BLaER1 (cell line): Measurements from ENCODE around the gene EPDR1.
"Not testable (repeated sequence)": the region's sequence is repeated elsewhere in the genome, so short reads cannot be mapped to it uniquely, and the experiment has no call there.

ENCODE experiments used
- H3K27ac ChIP-seq: shearing (Covaris generic); formaldehyde crosslinking; 2 replicates; pipeline ENCODE4 v1.8.1; 2022
- H3K27me3 ChIP-seq: shearing (Covaris generic); formaldehyde crosslinking; 2 replicates; pipeline ENCODE4 v1.8.1; 2022
- H3K36me3 ChIP-seq: shearing (Covaris generic); formaldehyde crosslinking; 2 replicates; pipeline ENCODE4 v1.8.1; 2022
- H3K4me1 ChIP-seq: shearing (Covaris generic); formaldehyde crosslinking; 2 replicates; pipeline ENCODE4 v1.8.1; 2022
- H3K4me2 ChIP-seq: shearing (Covaris generic); formaldehyde crosslinking; 2 replicates; pipeline ENCODE4 v1.8.1; 2022
- H3K4me3 ChIP-seq: shearing (Covaris generic); formaldehyde crosslinking; 2 replicates; pipeline ENCODE4 v1.8.1; 2022
- H3K9ac ChIP-seq: shearing (Covaris generic); formaldehyde crosslinking; 2 replicates; pipeline ENCODE4 v1.8.1; 2022
- H3K9me3 ChIP-seq: shearing (Covaris generic); formaldehyde crosslinking; 2 replicates; pipeline ENCODE4 v1.8.1; 2022
- H4K20me1 ChIP-seq: shearing (Covaris generic); formaldehyde crosslinking; 2 replicates; pipeline ENCODE4 v1.8.1; 2022
- Cebpa-rat ChIP-seq: shearing (Covaris generic); IDR thresholded peaks from 2 replicates; pipeline ENCODE4 v1.8.1; 2022

EPDR1 gene

GRCh38 chr7:37947138-37947940 lies 26.9 kb downstream of the EPDR1 start:
- Histone ChIP-seq H3K4me1 (peaks cover 7% of the 10 kb centered on the region), H3K4me3 (no peak overlapping the region), H3K9ac (no peak overlapping the region), H3K36me3 (peaks cover 55% of the 10 kb centered on the region), H3K27ac (no peak overlapping the region), H3K4me2 (no peak overlapping the region), H4K20me1 (peaks cover 20% of the 10 kb centered on the region; the same call in 1 of the 2 replicates), H3K27me3 (no peaks in the 10 kb centered on the region), H3K9me3 (peaks cover 5% of the 10 kb centered on the region; the same call in 1 of the 2 replicates)
- no peak for TF ChIP-seq Cebpa-rat

DNA sequence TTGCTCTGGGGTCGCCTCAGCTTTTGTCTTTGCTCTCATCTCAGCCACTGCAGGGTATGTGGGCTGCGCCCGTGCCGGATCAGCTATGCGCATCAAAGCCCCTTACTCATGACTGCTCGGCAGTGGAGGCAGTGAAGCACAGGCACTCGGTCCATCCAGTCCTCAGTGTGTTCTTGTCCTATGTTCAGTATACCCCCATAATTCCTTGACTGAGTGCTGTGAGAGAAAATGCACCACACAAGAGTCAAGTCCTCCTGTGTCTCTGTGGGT lies 27.4 kb downstream of the EPDR1 start:
- H4K20me1 ChIP-seq: peaks cover 20% of the 10 kb centered on the region; the same call in 1 of the 2 replicates
- no peak overlapping the region for H3K9ac ChIP-seq
- peaks cover 10% of the 10 kb centered on the region for H3K4me1 ChIP-seq
- no peak overlapping the region for H3K4me2 ChIP-seq
- no peak overlapping the region for H3K27ac ChIP-seq
- H3K36me3 ChIP-seq: peaks cover 59% of the 10 kb centered on the region
- H3K27me3 ChIP-seq: no peaks in the 10 kb centered on the region
- no peak for TF ChIP-seq Cebpa-rat
- no peak overlapping the region for H3K4me3 ChIP-seq
- peaks cover 5% of the 10 kb centered on the region; the same call in 1 of the 2 replicates for H3K9me3 ChIP-seq

GRCh38 chr7:37952240-37952639 lies 31.8 kb downstream of the EPDR1 start:
- no peak overlapping the region for H3K9ac ChIP-seq
- no peak for TF ChIP-seq Cebpa-rat
- H4K20me1 ChIP-seq: peaks cover 10% of the 10 kb centered on the region; the same call in 1 of the 2 replicates
- no peak overlapping the region for H3K27ac ChIP-seq
- H3K27me3 ChIP-seq: no peaks in the 10 kb centered on the region
- H3K4me3 ChIP-seq: no peak overlapping the region
- peak overlapping the region; percentile 25; the same call in 1 of the 2 replicates for H3K4me2 ChIP-seq
- H3K36me3 ChIP-seq: peaks cover 48% of the 10 kb centered on the region
- H3K4me1 ChIP-seq: peaks cover 10% of the 10 kb centered on the region
- H3K9me3 ChIP-seq: no peaks in the 10 kb centered on the region

DNA sequence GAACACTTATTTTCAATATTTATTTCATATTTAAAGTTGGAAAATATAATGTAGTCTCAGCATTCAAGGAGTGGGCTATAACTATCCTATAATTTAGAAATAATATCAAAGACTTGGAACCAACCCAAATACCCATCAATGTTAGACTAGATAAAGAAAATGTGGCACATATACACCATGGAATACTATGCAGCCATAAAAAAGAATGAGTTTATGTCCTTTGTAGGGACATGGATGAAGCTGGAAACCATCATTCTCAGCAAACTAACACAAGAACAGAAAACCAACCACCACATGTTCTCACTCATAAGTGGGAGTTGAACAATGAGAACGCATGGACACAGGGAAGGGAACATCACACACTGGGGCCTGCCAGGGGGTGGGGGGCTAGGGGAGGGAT lies 33.8 kb downstream of the EPDR1 start:
- H3K27ac ChIP-seq, H3K4me1 ChIP-seq, H3K4me2 ChIP-seq, H3K9me3 ChIP-seq, H3K4me3 ChIP-seq, H3K9ac ChIP-seq, H3K27me3 ChIP-seq, H4K20me1 ChIP-seq: not testable (repeated sequence)
- peaks cover 37% of the 10 kb centered on the region for H3K36me3 ChIP-seq

GRCh38 chr7:37956791-37957190 lies 36.4 kb downstream of the EPDR1 start:
- Histone ChIP-seq H3K9me3 (no peaks in the 10 kb centered on the region), H3K9ac (no peak overlapping the region), H3K4me2 (no peak overlapping the region), H3K4me1 (peaks cover 8% of the 10 kb centered on the region), H3K27me3 (no peaks in the 10 kb centered on the region), H4K20me1 (no peaks in the 10 kb centered on the region), H3K27ac (no peak overlapping the region), H3K36me3 (peaks cover 14% of the 10 kb centered on the region), H3K4me3 (no peak overlapping the region)
- no peak for TF ChIP-seq Cebpa-rat

GRCh38 chr7:37957221-37957970 lies 37.0 kb downstream of the EPDR1 start:
- H3K27me3 ChIP-seq: no peaks in the 10 kb centered on the region
- H4K20me1 ChIP-seq: no peaks in the 10 kb centered on the region
- no peak overlapping the region for H3K27ac ChIP-seq
- H3K36me3 ChIP-seq: peaks cover 8% of the 10 kb centered on the region
- peaks cover 2% of the 10 kb centered on the region for H3K4me1 ChIP-seq
- H3K9me3 ChIP-seq: no peaks in the 10 kb centered on the region
- H3K9ac ChIP-seq: no peak overlapping the region
- H3K4me3 ChIP-seq: no peak overlapping the region
- no peak overlapping the region for H3K4me2 ChIP-seq
- TF ChIP-seq Cebpa-rat: no peak

- no peaks in the 10 kb centered on the region for H3K9me3 ChIP-seq
These were observed 40.0 kb downstream of the EPDR1 start for GRCh38 chr7:37960483-37960882.

DNA sequence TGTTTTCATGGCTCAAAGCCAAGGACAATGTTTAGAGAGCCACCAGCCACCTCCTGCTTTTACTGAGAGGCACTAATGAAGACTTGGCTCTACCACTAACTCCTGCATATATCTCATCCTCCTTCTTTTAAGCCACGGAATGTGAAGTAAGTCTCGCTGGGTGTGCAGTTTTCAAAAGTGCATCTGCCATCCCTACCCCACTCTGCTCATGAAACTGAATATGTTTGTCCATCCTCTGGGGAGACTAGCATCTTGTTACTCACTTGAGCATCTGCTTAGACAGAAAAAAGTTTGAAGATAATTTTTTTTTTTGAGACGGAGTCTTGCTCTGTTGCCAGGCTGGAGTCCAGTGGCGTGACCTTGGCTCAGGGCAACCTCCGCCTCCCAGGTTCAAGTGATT lies 40.8 kb downstream of the EPDR1 start:
- Histone ChIP-seq H3K4me1 (no peaks in the 10 kb centered on the region), H3K4me3 (no peak overlapping the region), H3K9me3 (no peaks in the 10 kb centered on the region), H3K27me3 (no peaks in the 10 kb centered on the region), H3K9ac (no peak overlapping the region), H3K4me2 (no peak overlapping the region), H4K20me1 (no peaks in the 10 kb centered on the region), H3K36me3 (no peaks in the 10 kb centered on the region), H3K27ac (no peak overlapping the region)
- TF ChIP-seq Cebpa-rat: no peak

More at GRCh38 chr7:37960483-37960882, 40.0 kb downstream of the EPDR1 start:
- H4K20me1 ChIP-seq: no peaks in the 10 kb centered on the region
- TF ChIP-seq Cebpa-rat: no peak
- no peak overlapping the region for H3K27ac ChIP-seq
- no peaks in the 10 kb centered on the region for H3K4me1 ChIP-seq
- H3K36me3 ChIP-seq: no peaks in the 10 kb centered on the region
- H3K9ac ChIP-seq: no peak overlapping the region
- no peak overlapping the region for H3K4me2 ChIP-seq
- H3K4me3 ChIP-seq: no peak overlapping the region
- H3K27me3 ChIP-seq: no peaks in the 10 kb centered on the region

DNA sequence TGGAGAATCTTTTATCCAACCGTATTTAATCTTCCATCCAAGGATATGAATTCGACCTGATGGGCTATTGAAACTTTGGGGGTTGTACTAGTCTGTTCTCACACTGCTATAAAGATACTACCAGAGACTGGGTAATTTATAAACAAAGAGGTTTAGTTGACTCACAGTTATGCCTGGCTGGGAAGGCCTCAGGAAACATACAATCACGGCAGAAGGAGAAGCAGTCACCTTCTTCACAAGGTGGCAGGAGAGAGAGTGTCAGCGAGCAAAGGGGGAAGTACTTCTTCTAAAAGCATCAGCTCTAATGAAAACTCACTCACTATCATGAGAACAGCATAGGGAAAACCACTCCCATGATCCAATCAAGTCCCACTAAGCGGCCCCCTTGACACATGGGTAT lies 43.8 kb downstream of the EPDR1 start:
- no peak overlapping the region for H3K4me3 ChIP-seq
- no peak overlapping the region for H3K9ac ChIP-seq
- H3K4me2 ChIP-seq: no peak overlapping the region
- no peaks in the 10 kb centered on the region for H3K27me3 ChIP-seq
- no peak for TF ChIP-seq Cebpa-rat
- H3K9me3 ChIP-seq: no peaks in the 10 kb centered on the region
- H3K27ac ChIP-seq: no peak overlapping the region
- H3K36me3 ChIP-seq: no peaks in the 10 kb centered on the region
- no peaks in the 10 kb centered on the region for H4K20me1 ChIP-seq
- H3K4me1 ChIP-seq: no peaks in the 10 kb centered on the region

- no peak for TF ChIP-seq Cebpa-rat
- Histone ChIP-seq H3K4me1 (no peaks in the 10 kb centered on the region), H3K27me3 (no peaks in the 10 kb centered on the region), H3K4me3 (no peak overlapping the region), H3K9me3 (no peaks in the 10 kb centered on the region), H3K27ac (no peak overlapping the region), H3K9ac (no peak overlapping the region), H4K20me1 (no peaks in the 10 kb centered on the region), H3K36me3 (no peaks in the 10 kb centered on the region), H3K4me2 (no peak overlapping the region)
These were observed 49.8 kb downstream of the EPDR1 start for GRCh38 chr7:37970211-37970610.
